H1 (cell line): ENCODE results near the gene PITRM1.
A peak's percentile ranks its signal among the peaks of the same experiment; 100 is the strongest.

Source experiments
- BRCA1 ChIP-seq: IDR thresholded peaks from 2 replicates; pipeline ENCODE4 v1.6.1; 2012; ENCODE audit warnings: low read depth, low read length, improper control_type of control experiment
- CHD7 ChIP-seq: fragments of 300-600 bp; sonication (generic); IDR thresholded peaks from 2 replicates; pipeline ENCODE4 v1.7.1; 2012; ENCODE audit warnings: low read length, moderate library complexity, mild to moderate bottlenecking, inconsistent platforms; ENCODE audit not compliant: insufficient replicate concordance
- CTCF ChIP-seq, 3 experiments: IDR thresholded peaks; 1 replicate in 2 of 3; 2 replicates in 1 of 3; pipeline versions ENCODE4 v1.5.1 to v1.6.1; 2011; ENCODE audit warnings: low read length in 3 of 3, mild to moderate bottlenecking in 3 of 3, inconsistent platforms in 2 of 3, low read depth in 1 of 3, moderate library complexity in 1 of 3; ENCODE audit not compliant: insufficient read depth in 1 of 3; ENCODE audit errors: control extremely low read depth in 1 of 3
- EP300 ChIP-seq, 2 experiments: IDR thresholded peaks; 1 replicate in 1 of 2; 2 replicates in 1 of 2; pipeline ENCODE4 v1.6.1; 2011 to 2012; ENCODE audit warnings: low read depth in 2 of 2, low read length in 2 of 2, mild to moderate bottlenecking in 2 of 2, borderline replicate concordance in 1 of 2, inconsistent platforms in 1 of 2, moderate library complexity in 1 of 2
- EZH2 ChIP-seq: fragments of 200-600 bp; sonication (generic); IDR thresholded peaks from 2 replicates; pipeline ENCODE4 v1.7.1; 2012; ENCODE audit warnings: low read depth, mild to moderate bottlenecking, moderate library complexity, low read length, inconsistent platforms; ENCODE audit not compliant: severe bottlenecking
- KDM1A ChIP-seq: fragments of 200-600, 300-600 bp; sonication (generic); IDR thresholded peaks from 2 replicates; pipeline ENCODE4 v1.7.1; 2016; ENCODE audit warnings: mild to moderate bottlenecking, low read length, borderline replicate concordance
- POLR2A ChIP-seq, 2 experiments: IDR thresholded peaks; 1 replicate in 1 of 2; 2 replicates in 1 of 2; pipeline ENCODE4 v1.6.1; 2011; ENCODE audit warnings: low read depth in 2 of 2, low read length in 2 of 2, mild to moderate bottlenecking in 2 of 2; ENCODE audit errors: control extremely low read depth in 1 of 2
- POU5F1 ChIP-seq: IDR thresholded peaks from 2 replicates; pipeline ENCODE4 v1.6.1; 2011; ENCODE audit warnings: low read depth, mild to moderate bottlenecking, low read length, moderate library complexity
- RXRA ChIP-seq: IDR thresholded peaks from 2 replicates; pipeline ENCODE4 v1.6.1; 2011; ENCODE audit warnings: low read depth, mild to moderate bottlenecking, low read length, moderate library complexity; ENCODE audit not compliant: insufficient read depth
- TAF1 ChIP-seq: IDR thresholded peaks from 2 replicates; pipeline ENCODE4 v1.6.1; 2011; ENCODE audit warnings: mild to moderate bottlenecking, low read depth, low read length
- TEAD4 ChIP-seq: IDR thresholded peaks from 2 replicates; pipeline ENCODE4 v1.6.1; 2012; ENCODE audit warnings: low read depth, low read length, inconsistent platforms, mixed read lengths

GRCh38 chr10:3172446-3173170, at the start of gene PITRM1:
- TF ChIP-seq EZH2 (no peak), TEAD4 (no peak), CHD7 (no peak), CTCF (IDR thresholded peaks at IDR 0.05; ENCODE audit: control extremely low read depth in 1 of 3, insufficient read depth in 1 of 3, low read depth in 1 of 3, low read length in 3 of 3) (no peak), BRCA1 (no peak), KDM1A (no peak), POU5F1 (no peak), POLR2A (IDR thresholded peaks at IDR 0.05; ENCODE audit: control extremely low read depth in 1 of 2, low read depth in 2 of 2, low read length in 2 of 2) (peak; percentile 96 to 98), RXRA (no peak), TAF1 (peak; percentile 89), EP300 (IDR thresholded peaks at IDR 0.05; ENCODE audit: borderline replicate concordance in 1 of 2, low read depth in 2 of 2, low read length in 2 of 2) (no peak)
